Ishikawa (cell line): Measurements from ENCODE around the gene SLC30A3.

Experiments used
- CEBPB ChIP-seq: IDR thresholded peaks from 2 replicates; pipeline ENCODE4 v1.6.1; 2012
- CREB1 ChIP-seq: IDR thresholded peaks from 2 replicates; pipeline ENCODE4 v1.6.1; 2012; ENCODE audit warnings: low read depth
- EGR1 ChIP-seq: IDR thresholded peaks from 2 replicates; pipeline ENCODE4 v1.6.1; 2012
- EP300 ChIP-seq: IDR thresholded peaks from 2 replicates; pipeline ENCODE4 v1.6.1; 2012; ENCODE audit warnings: borderline replicate concordance
- FOXM1 ChIP-seq: IDR thresholded peaks from 2 replicates; pipeline ENCODE4 v1.6.1; 2012; ENCODE audit warnings: low read depth, borderline replicate concordance
- NFIC ChIP-seq: IDR thresholded peaks from 2 replicates; pipeline ENCODE4 v1.6.1; 2012
- RAD21 ChIP-seq: IDR thresholded peaks from 2 replicates; pipeline ENCODE4 v1.6.1; 2012; ENCODE audit warnings: low read depth
- TAF1 ChIP-seq: IDR thresholded peaks from 2 replicates; pipeline ENCODE4 v1.6.1; 2012; ENCODE audit warnings: low read depth, mild to moderate bottlenecking
- TCF12 ChIP-seq: IDR thresholded peaks from 2 replicates; pipeline ENCODE4 v1.6.1; 2012; ENCODE audit warnings: low read depth
- TEAD4 ChIP-seq: IDR thresholded peaks from 2 replicates; pipeline ENCODE4 v1.6.1; 2012
- YY1 ChIP-seq: IDR thresholded peaks from 2 replicates; pipeline ENCODE4 v1.6.1; 2012; ENCODE audit warnings: low read depth
- TF ChIP-seq, protein P1 (sequence below): IDR thresholded peaks from 2 replicates; pipeline ENCODE4 v1.6.1; 2012
- TF ChIP-seq, protein P2 (sequence below): IDR thresholded peaks from 2 replicates; pipeline ENCODE4 v1.6.1; 2012
- TF ChIP-seq, protein P3 (sequence below): IDR thresholded peaks from 2 replicates; pipeline ENCODE4 v1.6.1; 2012; ENCODE audit warnings: low read depth, mild to moderate bottlenecking

DNA sequence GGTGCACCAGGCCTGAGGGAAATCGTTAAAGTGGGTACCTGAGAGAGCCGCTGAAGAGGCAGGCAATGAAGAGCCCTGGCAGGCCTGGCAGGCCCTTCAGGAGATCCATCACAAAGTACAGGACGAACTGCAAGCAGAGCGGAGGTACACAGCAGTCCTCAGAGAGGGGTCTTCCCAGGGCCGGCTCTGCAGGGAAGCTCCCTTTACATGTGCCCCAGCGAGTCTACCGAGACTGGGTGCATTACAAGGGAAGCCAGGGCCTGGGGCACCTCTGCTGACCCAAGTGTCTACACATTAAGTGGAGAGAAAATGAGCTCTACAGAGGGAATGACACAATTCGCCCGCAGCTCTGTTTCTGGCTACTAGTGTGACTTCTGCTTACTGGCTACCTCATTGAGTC lies 59.1 kb downstream of the SLC30A3 start:
- TF ChIP-seq RAD21 (no peak), FOXM1 (no peak), NFIC (no peak), YY1 (no peak), TCF12 (no peak), CEBPB (no peak), CREB1 (no peak), EP300 (no peak), TAF1 (no peak), EGR1 (no peak), TEAD4 (no peak)
- TF ChIP-seq, protein P1, sequence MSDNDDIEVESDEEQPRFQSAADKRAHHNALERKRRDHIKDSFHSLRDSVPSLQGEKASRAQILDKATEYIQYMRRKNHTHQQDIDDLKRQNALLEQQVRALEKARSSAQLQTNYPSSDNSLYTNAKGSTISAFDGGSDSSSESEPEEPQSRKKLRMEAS, result no peak
- TF ChIP-seq, protein P2, sequence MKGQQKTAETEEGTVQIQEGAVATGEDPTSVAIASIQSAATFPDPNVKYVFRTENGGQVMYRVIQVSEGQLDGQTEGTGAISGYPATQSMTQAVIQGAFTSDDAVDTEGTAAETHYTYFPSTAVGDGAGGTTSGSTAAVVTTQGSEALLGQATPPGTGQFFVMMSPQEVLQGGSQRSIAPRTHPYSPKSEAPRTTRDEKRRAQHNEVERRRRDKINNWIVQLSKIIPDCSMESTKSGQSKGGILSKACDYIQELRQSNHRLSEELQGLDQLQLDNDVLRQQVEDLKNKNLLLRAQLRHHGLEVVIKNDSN, result no peak
- TF ChIP-seq, protein P3, sequence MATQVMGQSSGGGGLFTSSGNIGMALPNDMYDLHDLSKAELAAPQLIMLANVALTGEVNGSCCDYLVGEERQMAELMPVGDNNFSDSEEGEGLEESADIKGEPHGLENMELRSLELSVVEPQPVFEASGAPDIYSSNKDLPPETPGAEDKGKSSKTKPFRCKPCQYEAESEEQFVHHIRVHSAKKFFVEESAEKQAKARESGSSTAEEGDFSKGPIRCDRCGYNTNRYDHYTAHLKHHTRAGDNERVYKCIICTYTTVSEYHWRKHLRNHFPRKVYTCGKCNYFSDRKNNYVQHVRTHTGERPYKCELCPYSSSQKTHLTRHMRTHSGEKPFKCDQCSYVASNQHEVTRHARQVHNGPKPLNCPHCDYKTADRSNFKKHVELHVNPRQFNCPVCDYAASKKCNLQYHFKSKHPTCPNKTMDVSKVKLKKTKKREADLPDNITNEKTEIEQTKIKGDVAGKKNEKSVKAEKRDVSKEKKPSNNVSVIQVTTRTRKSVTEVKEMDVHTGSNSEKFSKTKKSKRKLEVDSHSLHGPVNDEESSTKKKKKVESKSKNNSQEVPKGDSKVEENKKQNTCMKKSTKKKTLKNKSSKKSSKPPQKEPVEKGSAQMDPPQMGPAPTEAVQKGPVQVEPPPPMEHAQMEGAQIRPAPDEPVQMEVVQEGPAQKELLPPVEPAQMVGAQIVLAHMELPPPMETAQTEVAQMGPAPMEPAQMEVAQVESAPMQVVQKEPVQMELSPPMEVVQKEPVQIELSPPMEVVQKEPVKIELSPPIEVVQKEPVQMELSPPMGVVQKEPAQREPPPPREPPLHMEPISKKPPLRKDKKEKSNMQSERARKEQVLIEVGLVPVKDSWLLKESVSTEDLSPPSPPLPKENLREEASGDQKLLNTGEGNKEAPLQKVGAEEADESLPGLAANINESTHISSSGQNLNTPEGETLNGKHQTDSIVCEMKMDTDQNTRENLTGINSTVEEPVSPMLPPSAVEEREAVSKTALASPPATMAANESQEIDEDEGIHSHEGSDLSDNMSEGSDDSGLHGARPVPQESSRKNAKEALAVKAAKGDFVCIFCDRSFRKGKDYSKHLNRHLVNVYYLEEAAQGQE, result no peak
